ENCODE results near the gene SCYL2. TPM values are rescaled to one million over a fixed set of nuclear protein-coding genes. Genes with fewer than 3 reads are reported as not detected.

The SCYL2 gene
- total RNA-seq, 1 donor from 2014 or later: 38.7 TPM

GRCh38 chr12:100317371-100317770, 50.4 kb downstream of the SCYL2 start:
- Mint-ChIP-seq H3K4me1 (no peaks in the 10 kb centered on the region), H3K27ac (no peak overlapping the region), H3K9me3 (no peaks in the 10 kb centered on the region), H3K27me3 (no peaks in the 10 kb centered on the region), H3K36me3 (ENCODE audit: low read depth) (peaks cover 64% of the 10 kb centered on the region), H3K4me3 (no peak overlapping the region)
- DNase-seq (no peak), ATAC-seq (ENCODE audit: low read depth) (no peak)
- no peak for TF ChIP-seq CTCF (IDR thresholded peaks at IDR 0.05)
- ChIA-PET CTCF (no interaction called here), POLR2A (interaction anchor here (0.6 kb wide), 1 partner anchor 10 kb away, joined by 3 read pairs; no protein-coding TSS in a partner anchor)
- intact Hi-C loops (cut with micrococcal nuclease): no loop called here

GRCh38 chr12:100324498-100324897, 57.5 kb downstream of the SCYL2 start:
- no peak overlapping the region for H3K4me3 Mint-ChIP-seq
- peaks cover 5% of the 10 kb centered on the region for H3K4me1 Mint-ChIP-seq
- no peak overlapping the region for H3K27ac Mint-ChIP-seq
- H3K27me3 Mint-ChIP-seq: no peaks in the 10 kb centered on the region
- DNase-seq (no peak), ATAC-seq (ENCODE audit: low read depth) (no peak)
- H3K9me3 Mint-ChIP-seq: no peaks in the 10 kb centered on the region
- peaks cover 53% of the 10 kb centered on the region for H3K36me3 Mint-ChIP-seq (ENCODE audit: low read depth)
- no peak for TF ChIP-seq CTCF (IDR thresholded peaks at IDR 0.05)
- intact Hi-C loops (cut with micrococcal nuclease): no loop called here
- CTCF ChIA-PET: no interaction called here
- POLR2A ChIA-PET: no interaction called here

GRCh38 chr12:100326208-100326607, 59.2 kb downstream of the SCYL2 start:
- H3K36me3 Mint-ChIP-seq (ENCODE audit: low read depth): peaks cover 60% of the 10 kb centered on the region
- ChIA-PET CTCF (no interaction called here), POLR2A (no interaction called here)
- no peaks in the 10 kb centered on the region for H3K27me3 Mint-ChIP-seq
- H3K9me3 Mint-ChIP-seq: no peaks in the 10 kb centered on the region
- H3K27ac Mint-ChIP-seq: no peak overlapping the region
- ATAC-seq (ENCODE audit: low read depth) (no peak), DNase-seq (no peak)
- H3K4me1 Mint-ChIP-seq: peaks cover 10% of the 10 kb centered on the region
- intact Hi-C loops (cut with micrococcal nuclease): no loop called here
- no peak for TF ChIP-seq CTCF (IDR thresholded peaks at IDR 0.05)
- no peak overlapping the region for H3K4me3 Mint-ChIP-seq

GRCh38 chr12:100329800-100330199, 62.8 kb downstream of the SCYL2 start:
- Mint-ChIP-seq H3K9me3 (no peaks in the 10 kb centered on the region), H3K4me1 (peaks cover 10% of the 10 kb centered on the region), H3K4me3 (no peak overlapping the region), H3K27ac (peak overlapping the region; percentile 27), H3K27me3 (no peaks in the 10 kb centered on the region), H3K36me3 (ENCODE audit: low read depth) (peaks cover 79% of the 10 kb centered on the region)
- no peak for TF ChIP-seq CTCF (IDR thresholded peaks at IDR 0.05)
- intact Hi-C loops (cut with micrococcal nuclease): no loop called here
- DNase-seq: no peak
- CTCF ChIA-PET: no interaction called here
- POLR2A ChIA-PET: no interaction called here
- peak; percentile 25 for ATAC-seq (ENCODE audit: low read depth)

GRCh38 chr12:100331871-100332270, 64.9 kb downstream of the SCYL2 start:
- TF ChIP-seq CTCF (IDR thresholded peaks at IDR 0.05): no peak
- ATAC-seq (ENCODE audit: low read depth): no peak

More at GRCh38 chr12:100331871-100332270, 64.9 kb downstream of the SCYL2 start:
- intact Hi-C loops (cut with micrococcal nuclease): no loop called here
- no peak overlapping the region for H3K4me3 Mint-ChIP-seq
- DNase-seq: no peak
- H3K27me3 Mint-ChIP-seq: no peaks in the 10 kb centered on the region
- H3K4me1 Mint-ChIP-seq: peaks cover 10% of the 10 kb centered on the region
- ChIA-PET CTCF (no interaction called here), POLR2A (no interaction called here)
- peaks cover 89% of the 10 kb centered on the region for H3K36me3 Mint-ChIP-seq (ENCODE audit: low read depth)
- no peaks in the 10 kb centered on the region for H3K9me3 Mint-ChIP-seq
- H3K27ac Mint-ChIP-seq: no peak overlapping the region

Data from activated B cell treated with CpG ODN at 0.5 μM for 24 hours (primary cell).